Measurements from ENCODE around the gene LRRC52.

The LRRC52 gene

GRCh38 chr1:165520646-165521045 lies 23.2 kb upstream of the LRRC52 start:
- no peak overlapping the region for H3K4me2 ChIP-seq (ENCODE audit: low read length)
- no peaks in the 10 kb centered on the region; the same call in 1 of the 2 replicates for H3K9me3 ChIP-seq (ENCODE audit: insufficient read depth, low read length)
- TF ChIP-seq EZH2phosphoT487 (IDR thresholded peaks at IDR 0.05; ENCODE audit: low read depth) = no peak
- TF ChIP-seq, protein P1, sequence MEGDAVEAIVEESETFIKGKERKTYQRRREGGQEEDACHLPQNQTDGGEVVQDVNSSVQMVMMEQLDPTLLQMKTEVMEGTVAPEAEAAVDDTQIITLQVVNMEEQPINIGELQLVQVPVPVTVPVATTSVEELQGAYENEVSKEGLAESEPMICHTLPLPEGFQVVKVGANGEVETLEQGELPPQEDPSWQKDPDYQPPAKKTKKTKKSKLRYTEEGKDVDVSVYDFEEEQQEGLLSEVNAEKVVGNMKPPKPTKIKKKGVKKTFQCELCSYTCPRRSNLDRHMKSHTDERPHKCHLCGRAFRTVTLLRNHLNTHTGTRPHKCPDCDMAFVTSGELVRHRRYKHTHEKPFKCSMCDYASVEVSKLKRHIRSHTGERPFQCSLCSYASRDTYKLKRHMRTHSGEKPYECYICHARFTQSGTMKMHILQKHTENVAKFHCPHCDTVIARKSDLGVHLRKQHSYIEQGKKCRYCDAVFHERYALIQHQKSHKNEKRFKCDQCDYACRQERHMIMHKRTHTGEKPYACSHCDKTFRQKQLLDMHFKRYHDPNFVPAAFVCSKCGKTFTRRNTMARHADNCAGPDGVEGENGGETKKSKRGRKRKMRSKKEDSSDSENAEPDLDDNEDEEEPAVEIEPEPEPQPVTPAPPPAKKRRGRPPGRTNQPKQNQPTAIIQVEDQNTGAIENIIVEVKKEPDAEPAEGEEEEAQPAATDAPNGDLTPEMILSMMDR (IDR thresholded peaks at IDR 0.05; ENCODE audit: low read depth, low read length) = no peak
- H3K4me1 ChIP-seq (ENCODE audit: low read length) = no peaks in the 10 kb centered on the region
- no peaks in the 10 kb centered on the region for H3K36me3 ChIP-seq (replicated peaks; ENCODE audit: low read depth, low read length)
- no peak overlapping the region for H3K27ac ChIP-seq (ENCODE audit: low read length)
- H3K79me2 ChIP-seq (ENCODE audit: low read length) = no peaks in the 10 kb centered on the region
- no peak overlapping the region for H3K4me3 ChIP-seq (ENCODE audit: low read length)
- no peak overlapping the region for H3K9ac ChIP-seq (ENCODE audit: low read length)
- no peaks in the 10 kb centered on the region for H4K20me1 ChIP-seq (ENCODE audit: insufficient read depth, low read length)
- no peak overlapping the region for H2AFZ ChIP-seq (ENCODE audit: low read depth, low read length)
- peaks cover 46% of the 10 kb centered on the region for H3K27me3 ChIP-seq (ENCODE audit: low read depth, low read length)

DNA sequence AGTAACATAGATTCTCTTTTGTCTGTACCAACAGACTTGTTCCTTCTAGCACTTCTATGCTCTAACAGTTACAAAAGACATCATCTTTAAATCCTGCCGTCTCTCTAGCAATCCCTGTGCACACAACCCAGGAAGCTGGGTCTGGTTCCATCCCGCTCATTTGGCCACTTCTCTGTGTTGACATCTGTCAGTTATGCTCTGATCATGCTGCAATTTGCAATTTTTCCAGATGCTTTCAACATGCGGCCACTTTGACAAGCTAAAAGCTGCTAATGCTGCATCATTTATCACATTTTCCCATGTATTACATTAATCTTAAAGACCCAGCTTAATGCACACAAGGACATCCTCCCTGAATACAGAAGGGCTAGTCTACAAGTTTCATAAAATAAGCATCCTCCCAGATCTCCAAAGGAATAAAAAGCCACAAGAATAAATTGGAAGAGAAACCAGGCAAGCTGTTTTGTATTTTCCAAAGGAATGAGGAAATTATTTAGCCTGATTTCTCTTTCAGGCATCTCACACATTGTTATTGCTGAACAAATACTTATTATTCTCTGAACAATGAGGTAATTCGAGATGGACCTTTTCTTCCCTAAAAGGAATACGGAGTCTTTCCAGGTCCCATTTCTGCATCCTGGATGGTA lies 19.0 kb upstream of the LRRC52 start:
- Histone ChIP-seq H3K4me3 (ENCODE audit: low read length) (no peak overlapping the region), H3K4me2 (ENCODE audit: low read length) (no peak overlapping the region), H2AFZ (ENCODE audit: low read depth, low read length) (no peak overlapping the region), H3K79me2 (ENCODE audit: low read length) (no peaks in the 10 kb centered on the region), H3K27ac (ENCODE audit: low read length) (no peak overlapping the region), H3K9me3 (ENCODE audit: insufficient read depth, low read length) (no peaks in the 10 kb centered on the region; the same call in 1 of the 2 replicates), H3K27me3 (ENCODE audit: low read depth, low read length) (peaks cover 58% of the 10 kb centered on the region), H4K20me1 (ENCODE audit: insufficient read depth, low read length) (no peaks in the 10 kb centered on the region), H3K36me3 (replicated peaks; ENCODE audit: low read depth, low read length) (no peaks in the 10 kb centered on the region), H3K4me1 (ENCODE audit: low read length) (no peaks in the 10 kb centered on the region), H3K9ac (ENCODE audit: low read length) (no peak overlapping the region)
- TF ChIP-seq, protein P1 (IDR thresholded peaks at IDR 0.05; ENCODE audit: low read depth, low read length) = no peak
- no peak for TF ChIP-seq EZH2phosphoT487 (IDR thresholded peaks at IDR 0.05; ENCODE audit: low read depth)

DNA sequence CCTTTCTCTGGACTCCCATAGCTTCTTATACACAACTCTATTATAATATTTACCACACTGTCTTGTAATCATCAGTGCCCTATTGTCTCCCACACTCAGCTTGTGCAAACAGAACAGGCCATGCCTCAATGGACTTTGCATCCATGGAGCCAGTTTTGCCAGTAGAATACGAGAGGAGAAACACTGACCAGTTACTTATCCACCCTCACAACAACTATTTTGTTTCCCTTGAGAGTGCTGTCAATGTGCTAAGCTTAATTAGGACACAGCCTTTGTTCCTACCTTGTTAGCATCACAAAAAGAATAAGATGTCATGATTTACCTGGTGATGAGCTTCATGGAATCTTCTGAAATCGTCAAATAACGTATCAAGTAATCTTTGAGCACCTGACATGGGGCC lies 18.1 kb upstream of the LRRC52 start:
- TF ChIP-seq, protein P1 (IDR thresholded peaks at IDR 0.05; ENCODE audit: low read depth, low read length) = no peak
- TF ChIP-seq EZH2phosphoT487 (IDR thresholded peaks at IDR 0.05; ENCODE audit: low read depth) = no peak
- Histone ChIP-seq H3K9me3 (ENCODE audit: insufficient read depth, low read length) (no peaks in the 10 kb centered on the region; the same call in 1 of the 2 replicates), H3K4me3 (ENCODE audit: low read length) (no peak overlapping the region), H3K4me2 (ENCODE audit: low read length) (no peak overlapping the region), H3K79me2 (ENCODE audit: low read length) (no peaks in the 10 kb centered on the region), H3K27me3 (ENCODE audit: low read depth, low read length) (peaks cover 61% of the 10 kb centered on the region), H3K9ac (ENCODE audit: low read length) (no peak overlapping the region), H3K27ac (ENCODE audit: low read length) (no peak overlapping the region), H3K36me3 (replicated peaks; ENCODE audit: low read depth, low read length) (no peaks in the 10 kb centered on the region), H4K20me1 (ENCODE audit: insufficient read depth, low read length) (no peaks in the 10 kb centered on the region), H2AFZ (ENCODE audit: low read depth, low read length) (no peak overlapping the region), H3K4me1 (ENCODE audit: low read length) (no peaks in the 10 kb centered on the region)

GRCh38 chr1:165527251-165528007 lies 16.4 kb upstream of the LRRC52 start:
- Histone ChIP-seq H3K4me2 (ENCODE audit: low read length) (no peak overlapping the region), H3K9me3 (ENCODE audit: insufficient read depth, low read length) (no peaks in the 10 kb centered on the region; the same call in 1 of the 2 replicates), H3K4me3 (ENCODE audit: low read length) (no peak overlapping the region), H3K79me2 (ENCODE audit: low read length) (no peaks in the 10 kb centered on the region), H3K4me1 (ENCODE audit: low read length) (no peaks in the 10 kb centered on the region), H3K27me3 (ENCODE audit: low read depth, low read length) (peaks cover 61% of the 10 kb centered on the region), H2AFZ (ENCODE audit: low read depth, low read length) (no peak overlapping the region), H3K36me3 (replicated peaks; ENCODE audit: low read depth, low read length) (no peaks in the 10 kb centered on the region), H4K20me1 (ENCODE audit: insufficient read depth, low read length) (no peaks in the 10 kb centered on the region), H3K9ac (ENCODE audit: low read length) (no peak overlapping the region), H3K27ac (ENCODE audit: low read length) (no peak overlapping the region)
- TF ChIP-seq EZH2phosphoT487 (IDR thresholded peaks at IDR 0.05; ENCODE audit: low read depth) = no peak
- TF ChIP-seq, protein P1 (IDR thresholded peaks at IDR 0.05; ENCODE audit: low read depth, low read length) = no peak
